Adrenal gland (tissue), 5 donors: ENCODE data around the gene UBE2K.

Experiments
- CTCF ChIP-seq, 6 experiments: fragments of 450-650 bp in 4 of 6; fragments of 200-600 bp in 2 of 6; sonication (generic) in 1 of 6; IDR thresholded peaks; 1 replicate in 5 of 6; 2 replicates in 1 of 6; pipeline versions ENCODE4 v1.5.1 to v1.8.0; 2016 to 2021; ENCODE audit warnings: antibody characterized with exemption in 6 of 6, mild to moderate bottlenecking in 2 of 6, moderate library complexity in 1 of 6
- POLR2A ChIP-seq, 2 donors: fragments of 450-650 bp; IDR thresholded peaks; one replicate each; pipeline ENCODE4 v1.6.1; 2017; ENCODE audit warnings: antibody characterized with exemption in 2 of 2, mild to moderate bottlenecking in 2 of 2, moderate library complexity in 1 of 2
- donor health status: DM: no; HTN: no; CAD: no.

GRCh38 chr4:39729557-39729956 is 31.6 kb downstream of the UBE2K start:
- TF ChIP-seq POLR2A (IDR thresholded peaks at IDR 0.05) (no peak), CTCF (IDR thresholded peaks at IDR 0.05) (no peak)
